Measurements from ENCODE around the gene ATCAY.
"Not testable (repeated sequence)": the region's sequence is repeated elsewhere in the genome, so short reads cannot be mapped to it uniquely, and the experiment has no call there.

The ATCAY gene

DNA sequence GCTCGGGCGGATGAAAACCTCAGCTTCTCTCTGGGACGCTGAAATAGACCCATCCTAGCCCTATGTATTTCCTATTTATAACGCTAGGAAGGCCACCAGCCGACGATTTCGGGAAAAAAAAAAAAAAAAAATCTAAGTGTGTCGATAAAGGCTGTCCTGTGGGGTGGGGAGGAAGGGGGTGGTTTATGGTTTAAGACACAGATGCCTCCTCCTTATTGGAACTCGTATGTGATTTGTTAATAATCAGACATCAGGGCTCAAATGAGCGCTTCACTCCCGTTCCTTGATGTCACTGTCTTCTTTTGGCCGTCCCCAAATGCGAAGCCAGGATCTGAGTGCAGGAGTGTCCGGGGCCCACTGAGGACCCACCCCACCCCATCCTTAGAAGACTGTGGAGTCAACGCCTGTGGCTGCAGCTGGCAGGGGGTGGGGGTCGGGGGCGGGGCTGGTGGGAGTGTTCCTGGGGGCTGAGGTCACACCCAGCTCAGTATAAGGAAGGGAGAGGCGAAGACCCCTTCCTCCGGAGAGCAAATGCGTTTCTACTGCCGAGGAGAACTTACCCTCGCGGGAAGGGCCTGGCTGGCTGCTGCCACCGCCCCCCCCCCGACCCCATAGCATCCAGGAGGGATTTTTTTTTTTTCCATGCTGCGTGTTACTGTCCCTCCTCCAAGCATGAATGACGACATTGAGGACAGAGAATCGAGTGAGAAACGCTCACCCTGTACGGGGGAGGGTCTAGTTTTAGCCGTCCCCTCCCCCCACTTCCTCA, 971 bp downstream of the ATCAY start:
- DNase-seq, result no peak
- H3K27me3 ChIP-seq, result peaks cover 11 to 72% of the 10 kb centered on the region in 2 donors
- intact Hi-C loops (cut with DNase I; ENCODE audit: low total_unique reads), result no loop called here

GRCh38 chr19:3882041-3882384, 1.5 kb downstream of the ATCAY start:
- no peak for TF ChIP-seq CTCF (IDR thresholded peaks at IDR 0.05)
- H3K27me3 ChIP-seq, result peaks cover 11 to 72% of the 10 kb centered on the region in 2 donors
- no peak for DNase-seq
- peaks cover 0 to 8% (median 1%) of the 10 kb centered on the region in 4 donors for H3K4me1 ChIP-seq
- no peak overlapping the region for H3K4me3 ChIP-seq
- H3K27ac ChIP-seq, result no peak overlapping the region
- no peaks in the 10 kb centered on the region for H3K9me3 ChIP-seq
- no peaks in the 10 kb centered on the region for H3K36me3 ChIP-seq
- intact Hi-C loops (cut with DNase I; ENCODE audit: low total_unique reads), result no loop called here

More for the DNA sequence above, 971 bp downstream of the ATCAY start:
- Histone ChIP-seq H3K36me3 (no peaks in the 10 kb centered on the region), H3K4me1 (peaks cover 0 to 8% (median 1%) of the 10 kb centered on the region in 4 donors), H3K9me3 (no peaks in the 10 kb centered on the region), H3K4me3 (no peak overlapping the region), H3K27ac (no peak overlapping the region)
- no peak for TF ChIP-seq CTCF (IDR thresholded peaks at IDR 0.05)

GRCh38 chr19:3890591-3890990, 10.1 kb downstream of the ATCAY start:
- DNase-seq, result no peak
- intact Hi-C loops (cut with DNase I; ENCODE audit: low total_unique reads), result no loop called here
- H3K27me3 ChIP-seq, result peaks cover 0 to 11% of the 10 kb centered on the region in 2 donors
- TF ChIP-seq CTCF (IDR thresholded peaks at IDR 0.05), result no peak
- H3K4me3 ChIP-seq, result no peak overlapping the region
- H3K36me3 ChIP-seq, result no peaks in the 10 kb centered on the region
- no peaks in the 10 kb centered on the region for H3K9me3 ChIP-seq
- no peaks in the 10 kb centered on the region for H3K4me1 ChIP-seq
- no peak overlapping the region for H3K27ac ChIP-seq

DNA sequence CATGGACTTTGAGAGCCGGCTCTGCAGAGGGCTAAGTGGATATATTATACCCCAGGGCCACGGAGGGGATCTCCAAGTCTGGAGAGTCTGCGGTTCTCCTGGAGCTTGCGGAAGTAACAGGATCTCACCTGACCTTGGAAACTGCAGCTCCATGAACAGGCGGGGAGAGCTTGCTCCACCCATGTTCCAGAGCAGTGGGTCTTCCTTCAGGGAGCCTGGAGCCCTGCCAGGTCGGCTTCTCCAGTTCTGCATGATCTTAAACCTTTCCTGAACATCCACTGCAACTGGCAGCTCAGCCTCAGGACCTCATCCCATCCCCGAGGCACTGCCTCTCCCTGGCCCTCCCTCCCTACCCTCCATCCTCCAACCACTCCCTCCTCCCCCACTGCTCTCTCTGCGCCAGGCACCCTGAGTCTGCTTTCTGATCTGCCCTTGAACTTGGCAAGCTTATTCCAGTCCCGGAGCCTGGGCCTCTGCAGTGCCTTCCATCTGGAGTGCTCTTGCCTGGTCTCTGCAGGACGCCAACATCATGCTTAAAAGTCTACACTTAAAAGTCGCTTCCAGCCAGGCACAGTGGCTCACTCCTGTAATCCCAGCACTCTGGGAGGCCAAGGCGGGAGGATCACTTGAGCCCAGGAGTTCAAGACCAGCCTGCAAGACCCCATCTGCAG, 13.2 kb downstream of the ATCAY start:
- intact Hi-C loops (cut with DNase I; ENCODE audit: low total_unique reads), result no loop called here
- peaks cover 0 to 6% (median 0%) of the 10 kb centered on the region in 3 donors for H3K9me3 ChIP-seq
- no peak overlapping the region for H3K4me3 ChIP-seq
- no peak for TF ChIP-seq CTCF (IDR thresholded peaks at IDR 0.05)
- H3K27me3 ChIP-seq, result peaks cover 0 to 10% of the 10 kb centered on the region in 2 donors
- no peaks in the 10 kb centered on the region for H3K4me1 ChIP-seq
- H3K36me3 ChIP-seq, result no peaks in the 10 kb centered on the region
- DNase-seq, result no peak
- H3K27ac ChIP-seq, result no peak overlapping the region

GRCh38 chr19:3894959-3895358, 14.5 kb downstream of the ATCAY start:
- H3K4me3 ChIP-seq; H3K9me3 ChIP-seq; H3K27ac ChIP-seq; H3K4me1 ChIP-seq; H3K27me3 ChIP-seq; intact Hi-C loops (cut with DNase I; ENCODE audit: low total_unique reads); DNase-seq; H3K36me3 ChIP-seq: not testable (repeated sequence)

DNA sequence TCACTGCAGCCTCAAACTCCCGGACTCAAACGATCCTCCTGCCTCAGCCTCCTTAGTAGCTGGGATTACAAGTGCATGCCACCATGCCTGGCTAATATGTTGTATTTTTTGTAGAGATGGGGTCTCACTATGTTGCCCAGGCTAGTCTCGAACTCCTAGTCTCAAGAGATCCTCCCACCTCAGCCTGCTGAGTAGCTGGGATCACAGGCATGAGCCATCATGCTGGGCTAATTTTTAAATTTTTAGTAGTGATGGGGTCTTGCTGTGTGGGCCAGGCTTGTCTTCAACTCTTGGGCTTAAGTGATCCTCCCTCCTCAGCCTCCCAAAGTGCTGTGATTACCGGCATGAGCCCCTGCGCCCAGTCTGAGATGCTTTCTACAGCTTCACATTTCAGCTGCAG, 15.3 kb downstream of the ATCAY start:
- Histone ChIP-seq H3K27me3 (peaks cover 0 to 10% of the 10 kb centered on the region in 2 donors), H3K36me3 (no peaks in the 10 kb centered on the region), H3K4me3 (no peak overlapping the region), H3K4me1 (peaks cover 0 to 7% (median 2%) of the 10 kb centered on the region in 4 donors), H3K9me3 (peaks cover 0 to 8% (median 0%) of the 10 kb centered on the region in 3 donors), H3K27ac (no peak overlapping the region)
- intact Hi-C loops (cut with DNase I; ENCODE audit: low total_unique reads), result no loop called here
- no peak for TF ChIP-seq CTCF (IDR thresholded peaks at IDR 0.05)
- no peak for DNase-seq

Measured in tibial artery (tissue), 4 donors.